GM23338 (cell line): ENCODE results near the gene ST8SIA2. TPM values are rescaled to one million over a fixed set of nuclear protein-coding genes. Genes with fewer than 3 reads are reported as not detected.

Experiments
- ATAC-seq: fragments of 200-7000 bp; cut with Tn5 transposase; 3 replicates; pipeline ENCODE4 v1.9.1; 2020
- DNase-seq: peaks from one replicate; pipeline ENCODE4 v3.0.0-alpha.2; 2015; ENCODE audit warnings: low spot score
- H2AFZ ChIP-seq: fragments of 200-600 bp; sonication (generic); 2 replicates; pipeline ENCODE4 v1.8.0; 2016; ENCODE audit warnings: antibody characterized with exemption, mild to moderate bottlenecking, moderate library complexity
- H3F3A ChIP-seq: fragments of 200-600 bp; sonication (generic); replicated peaks from 2 replicates; pipeline ENCODE4 v1.8.0; 2017; ENCODE audit warnings: antibody characterized with exemption, mixed run types, low read depth
- H3K27ac ChIP-seq: fragments of 200-600 bp; sonication (generic); 2 replicates; pipeline ENCODE4 v1.6.1; 2016; ENCODE audit warnings: low read depth
- H3K27me3 ChIP-seq: fragments of 200-600 bp; sonication (generic); 2 replicates; pipeline ENCODE4 v1.8.0; 2016; ENCODE audit warnings: mild to moderate bottlenecking, mixed run types, moderate library complexity; ENCODE audit not compliant: insufficient read depth
- H3K36me3 ChIP-seq: fragments of 200-600 bp; sonication (generic); 2 replicates; pipeline ENCODE4 v1.8.0; 2016; ENCODE audit warnings: mild to moderate bottlenecking; ENCODE audit not compliant: insufficient read depth
- H3K4me1 ChIP-seq: fragments of 200-600 bp; sonication (generic); 2 replicates; pipeline ENCODE4 v1.8.0; 2016; ENCODE audit warnings: mild to moderate bottlenecking, moderate library complexity; ENCODE audit not compliant: insufficient read depth
- H3K4me2 ChIP-seq: fragments of 200-600 bp; sonication (generic); 2 replicates; pipeline ENCODE4 v1.7.1; 2017; ENCODE audit warnings: mixed run types
- H3K4me3 ChIP-seq: fragments of 200-600 bp; sonication (generic); 2 replicates; pipeline ENCODE4 v1.6.1; 2016; ENCODE audit warnings: mixed run types
- H3K79me2 ChIP-seq: fragments of 200-600 bp; sonication (generic); replicated peaks from 2 replicates; pipeline ENCODE4 v1.8.0; 2017; ENCODE audit warnings: mild to moderate bottlenecking; ENCODE audit not compliant: insufficient read depth
- H3K9me2 ChIP-seq: fragments of 200-600 bp; sonication (generic); 2 replicates; pipeline ENCODE4 v1.8.0; 2017; ENCODE audit not compliant: insufficient read depth
- H4K20me1 ChIP-seq: fragments of 200-600 bp; sonication (generic); replicated peaks from 2 replicates; pipeline ENCODE4 v1.8.0; 2017; ENCODE audit warnings: mild to moderate bottlenecking; ENCODE audit not compliant: insufficient read depth
- H3K27ac Mint-ChIP-seq: 2 replicates; pipeline ENCODE4 v1.8.0; 2020; ENCODE audit warnings: inconsistent platforms, mild to moderate bottlenecking, moderate library complexity, mixed read lengths
- H3K27me3 Mint-ChIP-seq: 3 replicates; pipeline ENCODE4 v1.8.0; 2022; ENCODE audit warnings: low read depth, mild to moderate bottlenecking, moderate library complexity, mixed read lengths, inconsistent platforms; ENCODE audit not compliant: insufficient read depth, poor library complexity
- H3K36me3 Mint-ChIP-seq: 3 replicates; pipeline ENCODE4 v1.8.0; 2021; ENCODE audit warnings: low read depth, mild to moderate bottlenecking, inconsistent platforms, moderate library complexity, mixed read lengths
- H3K4me1 Mint-ChIP-seq: 3 replicates; pipeline ENCODE4 v1.8.0; 2020; ENCODE audit warnings: mild to moderate bottlenecking, inconsistent platforms, mixed read lengths
- H3K4me3 Mint-ChIP-seq: 3 replicates; pipeline ENCODE4 v1.8.0; 2021; ENCODE audit warnings: moderate library complexity, mild to moderate bottlenecking, inconsistent platforms, mixed read lengths
- H3K9me3 Mint-ChIP-seq: 3 replicates; pipeline ENCODE4 v1.8.0; 2020; ENCODE audit warnings: moderate library complexity, mild to moderate bottlenecking, inconsistent platforms, mixed read lengths
- CREB1 ChIP-seq: fragments of 250-450 bp; sonication (Bioruptor Pico); IDR thresholded peaks from 2 replicates; pipeline ENCODE4 v1.5.0; 2020; ENCODE audit warnings: low read depth, mild to moderate bottlenecking, moderate library complexity
- EZH2 ChIP-seq: fragments of 200-600 bp; sonication (generic); IDR thresholded peaks from one replicate; pipeline ENCODE4 v1.8.0; 2017; ENCODE audit warnings: antibody characterized with exemption, mild to moderate bottlenecking, low read depth; ENCODE audit not compliant: unreplicated experiment
- EZH2phosphoT487 ChIP-seq: fragments of 200-600 bp; sonication (generic); IDR thresholded peaks from one replicate; pipeline ENCODE4 v1.8.1; 2018; ENCODE audit warnings: antibody characterized with exemption; ENCODE audit not compliant: unreplicated experiment
- JUNB ChIP-seq: IDR thresholded peaks from one replicate; pipeline ENCODE4 v1.6.1; 2016; ENCODE audit warnings: antibody characterized with exemption; ENCODE audit not compliant: unreplicated experiment
- NANOG ChIP-seq: IDR thresholded peaks from 2 replicates; pipeline ENCODE4 v1.6.1; 2016; ENCODE audit warnings: antibody characterized with exemption, borderline replicate concordance
- POLR2AphosphoS5 ChIP-seq: IDR thresholded peaks from 2 replicates; pipeline ENCODE4 v1.6.1; 2016; ENCODE audit warnings: antibody characterized with exemption, low read depth
- ZNF331 ChIP-seq: fragments of 250-450 bp; sonication (Bioruptor Pico); IDR thresholded peaks from 2 replicates; pipeline ENCODE4 v1.5.0; 2020; ENCODE audit warnings: low read depth, mild to moderate bottlenecking, moderate library complexity
- polyA plus RNA-seq: library from polyadenylated mRNA; unstranded; fragments of >200 nt; fragmentation: Nextera tagmentation; extraction: Ambion mirVana; gene quantifications from 2 replicates; pipeline ENCODE4 v1.2.1, GENCODE V29; 2016
- total RNA-seq: library from RNA; depleted of rRNA; stranded (reverse); fragments of >200 nt; shearing (Covaris generic); gene quantifications from 2 replicates; pipeline ENCODE4 v1.2.3, GENCODE V29; 2014
- TF ChIP-seq, protein P1 (sequence below): IDR thresholded peaks from one replicate; pipeline ENCODE4 v1.6.1; 2018; ENCODE audit warnings: antibody characterized with exemption; ENCODE audit not compliant: unreplicated experiment
- TF ChIP-seq, protein P2 (sequence below): IDR thresholded peaks from 2 replicates; pipeline ENCODE4 v1.6.1; 2016; ENCODE audit warnings: antibody characterized with exemption
- TF ChIP-seq, protein P3 (sequence below), 2 experiments: fragments of 200-600 bp in 1 of 2; sonication (generic) in 1 of 2; conservative IDR thresholded peaks; 2 replicates each; pipeline versions ENCODE4 v1.5.1 to v1.6.1; 2016 to 2017; ENCODE audit warnings: antibody characterized with exemption in 2 of 2, low read depth in 2 of 2, mild to moderate bottlenecking in 2 of 2, moderate library complexity in 1 of 2

ST8SIA2 gene
- total and polyA plus RNA-seq, 2 experiments from 2014 or later, result 0.66 to 1.2 TPM

DNA sequence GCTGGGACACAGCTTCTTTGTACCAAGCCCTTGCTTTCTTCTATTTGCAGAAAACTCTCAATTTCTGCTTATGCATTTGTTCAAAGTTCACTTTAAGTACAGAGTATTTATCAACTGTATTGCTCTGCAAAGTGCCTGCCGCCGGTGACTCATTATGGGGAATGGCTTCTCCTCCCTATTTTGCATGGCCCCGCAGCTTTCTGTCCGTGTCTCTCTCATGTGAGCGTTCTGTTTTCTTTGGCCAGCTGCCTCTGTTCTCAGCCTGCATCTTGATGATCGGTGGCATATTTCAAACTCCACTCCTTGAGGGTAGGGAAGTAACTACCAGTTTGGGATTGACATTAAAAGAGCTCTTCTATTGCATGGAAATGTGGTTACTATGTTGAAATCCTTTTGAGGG, 28.6 kb upstream of the ST8SIA2 start (continued):
- TF ChIP-seq, protein P1, sequence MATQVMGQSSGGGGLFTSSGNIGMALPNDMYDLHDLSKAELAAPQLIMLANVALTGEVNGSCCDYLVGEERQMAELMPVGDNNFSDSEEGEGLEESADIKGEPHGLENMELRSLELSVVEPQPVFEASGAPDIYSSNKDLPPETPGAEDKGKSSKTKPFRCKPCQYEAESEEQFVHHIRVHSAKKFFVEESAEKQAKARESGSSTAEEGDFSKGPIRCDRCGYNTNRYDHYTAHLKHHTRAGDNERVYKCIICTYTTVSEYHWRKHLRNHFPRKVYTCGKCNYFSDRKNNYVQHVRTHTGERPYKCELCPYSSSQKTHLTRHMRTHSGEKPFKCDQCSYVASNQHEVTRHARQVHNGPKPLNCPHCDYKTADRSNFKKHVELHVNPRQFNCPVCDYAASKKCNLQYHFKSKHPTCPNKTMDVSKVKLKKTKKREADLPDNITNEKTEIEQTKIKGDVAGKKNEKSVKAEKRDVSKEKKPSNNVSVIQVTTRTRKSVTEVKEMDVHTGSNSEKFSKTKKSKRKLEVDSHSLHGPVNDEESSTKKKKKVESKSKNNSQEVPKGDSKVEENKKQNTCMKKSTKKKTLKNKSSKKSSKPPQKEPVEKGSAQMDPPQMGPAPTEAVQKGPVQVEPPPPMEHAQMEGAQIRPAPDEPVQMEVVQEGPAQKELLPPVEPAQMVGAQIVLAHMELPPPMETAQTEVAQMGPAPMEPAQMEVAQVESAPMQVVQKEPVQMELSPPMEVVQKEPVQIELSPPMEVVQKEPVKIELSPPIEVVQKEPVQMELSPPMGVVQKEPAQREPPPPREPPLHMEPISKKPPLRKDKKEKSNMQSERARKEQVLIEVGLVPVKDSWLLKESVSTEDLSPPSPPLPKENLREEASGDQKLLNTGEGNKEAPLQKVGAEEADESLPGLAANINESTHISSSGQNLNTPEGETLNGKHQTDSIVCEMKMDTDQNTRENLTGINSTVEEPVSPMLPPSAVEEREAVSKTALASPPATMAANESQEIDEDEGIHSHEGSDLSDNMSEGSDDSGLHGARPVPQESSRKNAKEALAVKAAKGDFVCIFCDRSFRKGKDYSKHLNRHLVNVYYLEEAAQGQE, result no peak
- TF ChIP-seq ZNF331 (CRISPR knock-in tag), result no peak
- TF ChIP-seq, protein P2, sequence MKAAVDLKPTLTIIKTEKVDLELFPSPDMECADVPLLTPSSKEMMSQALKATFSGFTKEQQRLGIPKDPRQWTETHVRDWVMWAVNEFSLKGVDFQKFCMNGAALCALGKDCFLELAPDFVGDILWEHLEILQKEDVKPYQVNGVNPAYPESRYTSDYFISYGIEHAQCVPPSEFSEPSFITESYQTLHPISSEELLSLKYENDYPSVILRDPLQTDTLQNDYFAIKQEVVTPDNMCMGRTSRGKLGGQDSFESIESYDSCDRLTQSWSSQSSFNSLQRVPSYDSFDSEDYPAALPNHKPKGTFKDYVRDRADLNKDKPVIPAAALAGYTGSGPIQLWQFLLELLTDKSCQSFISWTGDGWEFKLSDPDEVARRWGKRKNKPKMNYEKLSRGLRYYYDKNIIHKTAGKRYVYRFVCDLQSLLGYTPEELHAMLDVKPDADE, result no peak
- no peak for TF ChIP-seq JUNB
- no peak for TF ChIP-seq POLR2AphosphoS5
- TF ChIP-seq, protein P3, sequence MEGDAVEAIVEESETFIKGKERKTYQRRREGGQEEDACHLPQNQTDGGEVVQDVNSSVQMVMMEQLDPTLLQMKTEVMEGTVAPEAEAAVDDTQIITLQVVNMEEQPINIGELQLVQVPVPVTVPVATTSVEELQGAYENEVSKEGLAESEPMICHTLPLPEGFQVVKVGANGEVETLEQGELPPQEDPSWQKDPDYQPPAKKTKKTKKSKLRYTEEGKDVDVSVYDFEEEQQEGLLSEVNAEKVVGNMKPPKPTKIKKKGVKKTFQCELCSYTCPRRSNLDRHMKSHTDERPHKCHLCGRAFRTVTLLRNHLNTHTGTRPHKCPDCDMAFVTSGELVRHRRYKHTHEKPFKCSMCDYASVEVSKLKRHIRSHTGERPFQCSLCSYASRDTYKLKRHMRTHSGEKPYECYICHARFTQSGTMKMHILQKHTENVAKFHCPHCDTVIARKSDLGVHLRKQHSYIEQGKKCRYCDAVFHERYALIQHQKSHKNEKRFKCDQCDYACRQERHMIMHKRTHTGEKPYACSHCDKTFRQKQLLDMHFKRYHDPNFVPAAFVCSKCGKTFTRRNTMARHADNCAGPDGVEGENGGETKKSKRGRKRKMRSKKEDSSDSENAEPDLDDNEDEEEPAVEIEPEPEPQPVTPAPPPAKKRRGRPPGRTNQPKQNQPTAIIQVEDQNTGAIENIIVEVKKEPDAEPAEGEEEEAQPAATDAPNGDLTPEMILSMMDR (conservative IDR thresholded peaks at IDR 0.05; ENCODE audit: low read depth in 2 of 2), result no peak

DNA sequence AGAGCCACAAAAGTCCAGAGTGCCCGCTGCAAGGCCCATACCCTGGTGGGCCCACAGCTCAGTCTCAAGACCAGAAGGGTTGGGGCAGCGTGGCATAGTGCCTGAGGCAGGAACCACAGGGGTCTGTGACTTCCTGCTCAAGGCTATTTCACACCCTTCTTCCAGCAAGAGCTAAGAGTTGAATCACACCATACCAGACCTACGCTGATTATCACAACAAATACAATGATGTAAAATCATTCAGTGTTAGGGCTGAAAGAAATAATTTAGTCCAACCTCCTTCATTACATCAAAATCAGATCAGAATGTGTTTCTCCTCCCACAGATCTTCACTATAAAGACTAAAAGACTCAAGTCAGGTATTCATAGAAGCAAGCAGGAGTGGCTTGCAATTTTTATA, 27.8 kb upstream of the ST8SIA2 start:
- no peak for DNase-seq
- Histone ChIP-seq H3K4me1 (0 out of 2 replicates have a peak, but pooled peaks cover 4% of the 10 kb centered on the region), H2AFZ (no peak overlapping the region), H3K27ac (no peak overlapping the region), H3K27me3 (no peaks in the 10 kb centered on the region), H3K36me3 (no peaks in the 10 kb centered on the region), H3K4me3 (no peak overlapping the region), H3K4me2 (no peak overlapping the region), H3F3A (no peaks in the 10 kb centered on the region), H4K20me1 (no peaks in the 10 kb centered on the region), H3K79me2 (no peaks in the 10 kb centered on the region), H3K9me2 (no peaks in the 10 kb centered on the region)
- no peak for TF ChIP-seq CREB1 (CRISPR knock-in tag)
- no peak for TF ChIP-seq EZH2
- TF ChIP-seq, protein P3 (conservative IDR thresholded peaks at IDR 0.05; ENCODE audit: low read depth in 2 of 2), result no peak
- TF ChIP-seq EZH2phosphoT487, result no peak
- TF ChIP-seq NANOG, result no peak
- no peaks in the 10 kb centered on the region for H3K9me3 Mint-ChIP-seq
- H3K4me1 Mint-ChIP-seq, result peaks cover 12% of the 10 kb centered on the region
- H3K36me3 Mint-ChIP-seq, result no peaks in the 10 kb centered on the region
- no peaks in the 10 kb centered on the region for H3K27me3 Mint-ChIP-seq
- ATAC-seq, result no peak
- no peak overlapping the region for H3K4me3 Mint-ChIP-seq
- no peak overlapping the region for H3K27ac Mint-ChIP-seq
